ENCODE measurements around the gene KPTN.

- TF ChIP-seq EZH2 (IDR thresholded peaks at IDR 0.05; ENCODE audit: insufficient read depth, poor library complexity, severe bottlenecking), result no peak
- TF ChIP-seq EZH2phosphoT487 (IDR thresholded peaks at IDR 0.05; ENCODE audit: insufficient read depth, low read depth), result no peak
These were observed 51.9 kb downstream of the KPTN start for GRCh38 chr19:47432091-47432490.
